ENCODE results near the gene SMC3.

GRCh38 chr10:110643035-110643652 lies 75.6 kb downstream of the SMC3 start:
- TF ChIP-seq CTCF (conservative IDR thresholded peaks at IDR 0.05; ENCODE audit: low read length) (no peak), EZH2phosphoT487 (IDR thresholded peaks at IDR 0.05; ENCODE audit: borderline replicate concordance, low read depth, low read length) (peak; percentile 86; the same call in 1 of the 2 replicates)

Measured in OCI-LY7 (cell line).